Measurements from ENCODE around the gene RRP9.

Gene RRP9

DNA sequence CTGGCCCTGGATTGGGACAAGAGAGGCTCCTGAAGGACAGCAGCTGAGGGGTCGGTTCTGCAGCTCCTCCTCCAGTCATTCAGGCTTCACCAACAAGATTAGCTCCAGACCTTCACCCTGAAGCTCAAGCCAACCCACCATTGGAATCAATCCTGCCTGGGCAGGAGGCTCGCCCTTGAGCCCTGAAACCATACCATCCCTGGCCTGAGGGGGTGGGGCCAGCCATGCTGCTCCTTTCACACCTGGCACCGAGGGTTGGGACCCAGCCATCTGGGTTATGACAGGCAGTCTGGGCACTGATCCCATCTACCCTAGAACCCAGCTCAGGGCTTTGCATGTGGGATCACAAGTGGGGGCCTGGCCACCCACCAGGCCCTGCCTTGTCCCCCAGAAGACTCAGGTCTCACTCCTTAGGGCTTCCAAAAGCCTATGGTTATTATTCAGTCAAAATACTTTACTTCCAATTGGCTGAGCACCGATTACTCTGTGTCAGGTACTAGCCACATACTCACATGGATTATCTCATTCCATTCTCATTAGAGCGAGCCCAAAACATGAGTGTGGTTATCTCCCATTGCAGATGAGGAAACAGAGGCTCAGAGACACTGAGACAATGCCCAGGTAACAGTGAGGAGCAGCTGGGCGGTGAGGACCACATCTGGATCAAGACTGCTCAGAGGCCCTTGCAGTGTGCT, 29.0 kb upstream of the RRP9 start:
- no peak for DNase-seq

DNA sequence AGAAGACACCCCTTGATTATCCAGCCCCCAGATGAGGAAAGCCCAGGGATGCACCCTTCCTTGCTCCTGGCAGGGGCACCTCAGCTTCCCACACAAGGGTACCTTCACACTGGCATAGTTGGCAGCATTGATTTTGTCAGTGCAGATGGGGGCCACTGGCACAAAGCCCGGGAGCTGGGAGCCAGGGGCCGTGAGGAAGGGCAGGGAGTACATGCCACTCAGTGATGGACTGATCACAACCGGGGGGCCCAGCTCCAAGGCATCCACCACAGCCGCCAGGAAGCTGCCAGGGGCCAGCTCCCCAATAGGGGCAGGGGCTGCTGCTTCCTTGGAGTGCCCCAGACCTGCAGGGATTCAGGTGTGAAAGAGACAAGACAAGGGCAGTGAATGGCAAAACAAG, 28.1 kb upstream of the RRP9 start:
- DNase-seq: no peak

DNA sequence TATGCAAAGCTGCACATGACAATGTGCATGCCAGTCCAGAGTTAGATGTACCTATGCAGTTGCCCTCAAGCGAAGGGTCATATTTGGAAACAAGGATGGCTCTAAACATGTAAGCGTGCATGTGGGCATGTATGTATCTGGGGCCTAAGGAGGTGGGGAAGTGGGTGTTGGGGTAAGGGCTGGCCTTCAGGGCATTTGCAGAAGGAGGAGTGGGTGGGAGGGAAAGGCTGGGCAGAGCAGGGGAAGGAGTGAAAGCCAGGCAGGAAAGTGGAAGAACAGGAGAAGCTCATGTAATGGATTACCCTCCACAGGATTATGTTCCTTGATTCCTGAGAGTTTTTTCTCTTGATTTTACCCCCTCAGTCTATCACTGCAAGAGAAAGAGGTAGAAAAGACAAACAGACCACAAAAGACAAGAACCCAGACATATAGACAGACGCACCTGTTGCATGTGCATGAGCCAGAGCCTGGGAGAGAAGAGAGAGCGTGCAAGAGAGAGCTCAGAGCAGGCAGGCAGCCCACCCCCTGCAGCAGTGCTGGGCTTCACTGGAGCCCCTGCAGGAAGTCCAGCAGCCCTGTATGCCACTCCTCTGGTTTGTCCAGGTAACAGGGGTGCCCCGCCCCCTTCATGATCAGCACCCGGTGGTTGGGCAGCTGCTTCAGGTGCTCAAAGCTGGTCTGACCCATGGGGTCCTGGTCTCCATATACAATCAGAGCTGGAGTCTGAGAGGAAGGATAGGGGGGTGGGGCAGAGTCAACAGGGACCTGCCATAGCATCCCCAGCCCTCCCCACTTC, 27.4 kb upstream of the RRP9 start:
- no peak for DNase-seq

DNA sequence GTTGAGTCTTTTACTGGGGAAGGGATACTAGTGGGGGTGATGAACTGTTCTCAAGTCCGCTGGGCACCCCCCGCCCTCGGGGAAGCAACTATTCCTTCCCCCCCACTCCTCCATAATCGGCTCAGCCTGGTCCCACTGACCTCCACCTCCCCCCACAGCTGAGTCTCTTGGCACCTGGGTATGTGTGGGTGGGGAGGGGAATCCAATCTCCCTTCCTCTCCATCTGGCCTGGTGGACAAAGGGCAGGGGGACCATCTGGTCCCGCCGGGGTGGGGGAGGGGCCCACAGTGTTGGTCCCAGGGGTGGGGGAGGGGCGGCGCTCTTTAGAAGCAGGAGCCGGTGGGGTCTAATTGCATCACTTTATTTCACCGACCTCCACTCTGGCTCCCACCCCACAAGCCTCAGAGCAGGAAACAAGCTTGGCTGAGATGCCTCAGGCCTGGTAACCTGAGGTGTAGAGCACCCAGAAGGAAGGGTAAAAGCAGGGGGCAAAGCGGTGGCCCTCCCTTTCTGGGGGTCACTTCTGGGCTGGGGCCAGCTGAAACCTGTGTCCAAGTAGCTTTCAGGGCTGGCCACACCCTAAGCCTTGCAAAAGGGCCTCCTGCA, 26.6 kb upstream of the RRP9 start:
- DNase-seq: no peak

DNA sequence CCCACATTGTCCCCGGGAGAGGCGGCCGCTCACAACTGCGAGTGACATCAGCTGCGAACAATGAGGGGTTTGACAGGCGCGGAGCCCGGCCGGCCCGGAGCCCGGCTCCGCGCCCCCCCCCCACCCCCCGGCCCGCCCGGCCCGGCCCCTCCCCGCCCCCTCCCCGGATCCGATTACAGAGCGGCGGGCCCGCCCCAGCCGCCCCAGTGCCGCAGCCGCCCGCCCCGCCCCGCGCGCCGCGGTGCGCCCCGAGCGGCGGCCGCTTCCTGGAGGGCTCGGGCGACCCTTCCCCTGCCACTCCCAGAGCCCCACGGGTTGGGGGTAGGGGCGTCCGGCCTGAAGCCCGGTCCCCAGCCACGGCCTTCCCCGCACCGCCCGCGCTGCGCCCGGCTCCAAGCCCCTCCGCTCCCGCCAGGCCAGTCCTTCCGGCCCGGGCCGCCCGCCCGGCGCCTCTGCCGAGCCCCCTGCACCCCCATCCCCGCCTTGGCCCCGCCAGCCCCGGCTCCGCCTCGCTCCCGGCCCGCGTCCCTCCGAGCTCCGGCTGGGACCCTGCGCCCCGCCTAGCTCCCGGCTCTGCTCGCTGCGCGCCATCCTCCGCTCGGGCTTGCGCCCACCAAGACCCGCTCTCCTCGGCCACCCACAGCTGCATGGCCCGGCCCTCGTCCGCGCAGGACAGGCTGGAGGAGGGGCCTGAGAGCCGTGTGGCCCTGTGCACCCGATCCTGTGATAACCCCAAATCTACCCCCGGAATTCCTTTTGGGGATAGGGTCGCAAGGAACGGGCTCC, 25.9 kb upstream of the RRP9 start, which contains the start of gene PCBP4:
TSS of gene PCBP4 (minus strand) at position 71 of the 786 bp plus-strand sequence. CDS start 6,214 bp downstream, outside the sequence.
- peak in 1 of 2 donors; percentile 32 for DNase-seq

DNA sequence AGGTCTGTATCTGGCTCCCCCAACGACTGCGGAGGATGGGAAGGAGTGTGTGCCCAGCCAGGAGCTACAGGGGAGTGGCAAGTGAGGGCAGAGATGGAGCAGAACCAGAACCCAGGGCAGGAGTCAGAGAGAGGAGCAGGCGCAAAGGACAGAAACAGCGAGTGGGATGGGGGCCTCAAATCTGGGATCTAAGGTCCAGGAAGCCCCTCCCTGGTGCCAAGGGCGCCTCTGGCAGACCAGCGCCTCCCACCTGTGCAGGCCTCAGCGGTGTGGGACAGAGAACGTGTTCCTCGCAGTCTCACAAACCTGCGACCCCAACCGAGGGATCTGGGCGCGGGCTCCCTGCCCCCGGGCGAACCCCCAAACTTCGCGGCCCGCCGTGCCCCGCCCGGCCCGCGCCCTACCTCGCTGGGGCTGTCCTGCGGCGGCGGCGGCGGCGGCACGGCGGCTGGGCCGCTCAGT, 25.2 kb upstream of the RRP9 start:
- DNase-seq: no peak

- DNase-seq: no peak
Measured at GRCh38 chr3:51966486-51966885, 24.8 kb upstream of the RRP9 start.

DNA sequence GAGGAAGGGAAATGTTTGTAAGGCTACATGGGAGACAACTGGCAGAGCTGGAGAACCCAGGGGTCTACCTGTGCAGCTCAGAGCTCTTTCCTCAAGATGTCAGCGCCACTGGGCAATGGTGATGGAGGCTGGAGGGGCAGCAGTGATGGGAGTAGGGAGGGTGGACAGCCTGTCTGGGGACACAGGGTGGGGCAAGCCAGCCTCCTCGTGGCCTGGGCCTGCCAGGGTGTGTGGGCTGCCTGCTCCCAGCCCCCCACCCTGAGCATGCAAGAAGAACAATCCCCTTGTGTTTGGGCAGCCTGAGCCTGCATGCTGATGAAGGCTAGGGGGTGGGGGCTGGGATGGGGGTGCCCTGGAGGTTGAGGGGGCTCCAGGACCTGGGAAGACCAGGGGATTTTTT, 24.3 kb upstream of the RRP9 start:
- DNase-seq: no peak

DNA sequence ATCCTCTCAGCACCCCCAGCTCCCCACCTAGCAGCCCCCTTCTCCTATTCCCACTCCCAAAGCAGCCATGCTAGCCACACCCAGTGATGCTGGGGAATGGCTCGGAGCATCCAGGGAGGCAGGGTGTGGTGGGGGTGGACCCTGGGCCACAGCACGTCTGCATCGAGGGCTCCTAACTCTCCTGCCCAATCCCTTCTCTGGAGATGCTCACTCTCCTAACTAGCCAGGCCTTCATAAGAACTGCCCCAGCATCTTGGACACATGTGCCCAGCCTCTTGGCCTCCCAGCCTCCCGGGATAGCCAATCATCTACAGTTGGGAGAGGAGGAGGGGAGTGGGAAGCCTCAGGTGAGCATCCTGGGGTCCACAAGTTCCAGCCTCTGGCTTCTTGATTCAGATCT, 22.8 kb upstream of the RRP9 start:
- DNase-seq: no peak

- DNase-seq: no peak
Measured at GRCh38 chr3:51963951-51964451, 22.3 kb upstream of the RRP9 start.

DNA sequence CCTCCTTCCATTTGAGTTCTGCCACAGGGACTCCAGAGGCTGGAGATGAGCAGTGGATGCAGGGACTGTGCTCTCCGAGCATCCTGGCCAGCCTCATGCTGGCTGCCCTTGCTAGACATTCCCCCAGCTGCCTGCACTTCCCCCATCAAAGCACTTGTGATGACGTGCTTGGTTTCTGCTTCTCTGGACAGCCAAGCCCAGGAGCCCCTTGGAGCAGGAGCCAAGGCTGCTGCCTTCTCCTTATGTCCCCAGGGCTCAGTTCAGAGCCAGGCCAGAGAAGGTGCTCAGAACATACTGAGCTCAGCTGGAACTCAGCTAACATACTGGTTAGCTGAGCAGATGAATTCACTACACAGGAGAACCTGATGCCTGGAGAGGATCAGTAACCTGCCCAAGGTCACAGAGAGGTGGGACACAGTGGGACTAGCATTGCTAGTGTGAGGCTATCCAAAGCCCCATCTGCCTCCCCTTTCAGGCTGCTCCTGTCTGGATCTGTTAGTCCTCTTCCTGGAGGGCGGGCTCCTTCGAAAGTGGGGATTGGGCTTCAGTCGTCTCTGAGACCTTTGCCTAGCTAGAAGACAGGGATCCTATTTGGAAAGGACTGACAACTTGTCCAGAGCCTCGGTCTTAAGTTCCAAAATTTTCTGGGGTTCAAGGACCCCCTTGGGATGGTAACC, 21.3 kb upstream of the RRP9 start:
- no peak for DNase-seq

DNA sequence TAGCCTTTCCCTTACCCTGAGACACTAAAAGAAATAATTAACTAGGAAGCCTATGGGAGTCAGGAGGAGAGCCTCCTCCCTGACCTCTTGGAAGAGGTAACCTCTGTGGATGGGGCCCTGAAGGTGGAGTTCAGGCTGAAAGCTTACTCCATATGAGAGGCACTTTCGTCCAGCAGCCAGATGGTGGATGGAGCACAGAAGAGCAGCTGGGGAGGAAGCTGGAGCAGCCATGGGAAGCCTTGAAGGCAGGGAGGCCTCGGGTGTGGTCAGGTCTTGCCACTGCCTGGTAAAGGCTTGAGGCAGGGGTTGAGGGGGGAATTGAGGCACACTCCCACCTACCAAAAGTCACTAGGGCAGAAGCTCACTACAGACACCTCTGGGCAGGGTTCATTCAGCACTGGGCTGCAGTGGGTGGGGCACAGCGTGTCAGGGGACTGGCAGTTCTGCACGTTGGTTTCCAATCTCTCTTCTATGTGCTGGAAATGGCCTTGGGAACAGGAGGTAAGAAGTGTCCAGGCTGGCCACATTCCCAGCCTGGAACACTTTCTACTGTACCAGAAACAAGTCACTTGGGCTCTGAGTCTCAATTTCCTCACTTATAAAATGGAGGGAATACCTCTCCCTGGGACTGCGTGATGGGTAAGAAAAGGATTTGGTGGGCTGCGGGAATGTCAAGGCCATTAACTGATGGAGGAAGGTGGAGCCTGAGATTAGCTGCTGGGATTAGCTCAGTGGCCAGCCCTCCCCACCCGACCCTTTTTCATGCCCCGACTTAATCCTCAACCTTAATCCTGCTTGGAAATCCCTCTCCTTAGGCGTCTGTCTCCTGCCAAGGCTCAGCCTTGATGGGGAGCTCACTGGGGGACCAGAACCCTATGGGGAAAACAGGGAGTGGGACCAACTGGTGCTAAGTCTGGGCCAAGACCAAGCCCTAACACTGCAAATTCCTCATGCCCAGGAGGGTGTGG, 20.2 kb upstream of the RRP9 start:
- DNase-seq: no peak

DNA sequence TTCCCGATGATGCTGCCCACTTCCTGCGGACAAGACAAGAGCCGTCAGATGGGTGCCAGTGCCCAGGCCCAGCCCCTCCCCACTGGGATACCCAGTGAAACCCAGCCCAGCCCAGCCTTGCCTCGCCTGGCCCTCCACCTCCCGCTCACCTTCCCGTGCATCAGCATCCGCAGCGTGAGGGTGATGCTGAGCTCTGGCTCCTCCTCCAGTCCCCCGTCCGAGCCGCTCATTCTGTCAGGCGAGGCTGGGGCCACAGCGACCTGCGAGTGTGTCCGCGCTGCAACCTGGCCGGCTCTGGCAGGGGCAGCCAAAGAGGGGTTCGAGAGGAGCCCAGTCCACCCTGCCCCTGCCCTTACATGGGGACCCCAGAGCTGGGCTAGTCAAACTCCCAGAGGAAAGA, 19.3 kb upstream of the RRP9 start:
- DNase-seq: no peak

- DNase-seq: no peak
Measured at GRCh38 chr3:51960386-51960785, 18.7 kb upstream of the RRP9 start.

DNA sequence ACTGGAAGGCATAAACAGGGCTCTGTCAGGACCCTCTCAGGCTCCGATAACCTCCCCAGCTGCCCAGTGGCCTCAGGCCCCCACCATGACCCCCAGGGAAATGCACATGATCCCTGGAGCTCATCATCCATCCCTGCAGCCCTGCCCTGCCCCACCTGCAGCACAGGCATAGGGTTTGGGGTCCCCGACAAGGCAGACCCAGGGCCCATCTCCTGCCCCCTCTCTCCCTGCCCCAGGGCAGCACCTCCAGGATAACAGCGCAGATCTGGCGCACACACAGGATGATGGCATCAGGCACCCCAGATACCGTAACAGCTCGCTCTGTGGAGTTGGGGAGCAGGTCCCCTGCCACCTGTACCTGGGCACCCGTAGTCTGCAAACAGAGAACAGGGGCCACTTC, 17.9 kb upstream of the RRP9 start:
- DNase-seq: no peak

- no peak for DNase-seq
Measured at GRCh38 chr3:51958603-51959521, 17.2 kb upstream of the RRP9 start.

DNA sequence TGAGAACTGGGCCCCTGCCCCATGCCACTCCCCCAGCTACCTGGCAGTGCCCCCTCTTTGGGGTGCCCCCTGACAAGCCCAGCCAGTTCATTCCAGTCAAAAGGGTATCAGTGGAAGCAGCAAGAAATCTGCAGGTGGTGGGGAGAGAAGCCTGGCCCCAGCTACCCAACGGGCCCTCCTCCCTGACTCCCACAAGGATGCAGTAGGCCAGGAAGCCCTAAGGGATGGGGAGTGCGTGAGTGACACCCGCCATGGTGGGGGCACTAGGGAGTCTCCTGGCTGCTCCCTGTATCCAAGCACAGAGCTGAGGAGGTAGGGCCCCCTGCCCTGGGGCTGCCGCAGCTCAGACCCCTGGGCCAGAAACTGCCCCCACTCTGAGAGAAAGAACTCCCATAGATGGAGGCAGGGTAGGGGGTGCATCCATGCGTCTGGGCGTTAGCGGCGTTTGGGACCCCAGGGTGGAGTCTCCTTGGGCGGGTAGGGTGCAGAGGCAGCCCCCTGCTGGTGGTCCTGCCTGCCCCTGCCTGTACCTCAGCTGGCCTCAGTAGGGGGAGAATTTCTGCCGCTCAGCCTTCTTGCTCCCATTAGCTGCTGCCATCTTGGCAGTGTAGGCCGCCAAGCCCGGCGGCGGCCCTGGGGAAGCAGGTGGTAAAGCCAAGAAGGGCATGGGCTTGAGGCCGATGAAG, 16.0 kb upstream of the RRP9 start:
- DNase-seq: no peak

- peak in 1 of 2 donors; percentile 30 for DNase-seq
Measured at GRCh38 chr3:51955893-51956770, 14.4 kb upstream of the RRP9 start.
